ENCODE results near the gene DCAF8. TPM values are rescaled to one million over a fixed set of nuclear protein-coding genes. Genes with fewer than 3 reads are reported as not detected.

DCAF8 gene
- total RNA-seq, 2 donors from 2014 or later = 185 to 238 TPM

GRCh38 chr1:160194737-160195059 is 67.7 kb downstream of the DCAF8 start:
- WGBS, 2 experiments (ENCODE audit: insufficient coverage in 1 of 2, insufficient read length in 1 of 2) = 94% methylated on average over 2 of the region's 2 CpGs; no CpG with 5 or more reads in 1 of the 2 experiments
- no peak for DNase-seq
- Mint-ChIP-seq H3K4me3 (no peak overlapping the region), H3K27ac (no peak overlapping the region), H3K36me3 (ENCODE audit: low read depth) (no peaks in the 10 kb centered on the region), H3K4me1 (peaks cover 11% of the 10 kb centered on the region), H3K9me3 (no peaks in the 10 kb centered on the region), H3K27me3 (ENCODE audit: insufficient read depth) (no peaks in the 10 kb centered on the region)
- H3K36me3 ChIP-seq (ENCODE audit: control insufficient read depth, insufficient read depth, low read length) = no peaks in the 10 kb centered on the region
- H3K9me3 ChIP-seq (ENCODE audit: control insufficient read depth, low read length) = no peaks in the 10 kb centered on the region
- TF ChIP-seq, protein P1, sequence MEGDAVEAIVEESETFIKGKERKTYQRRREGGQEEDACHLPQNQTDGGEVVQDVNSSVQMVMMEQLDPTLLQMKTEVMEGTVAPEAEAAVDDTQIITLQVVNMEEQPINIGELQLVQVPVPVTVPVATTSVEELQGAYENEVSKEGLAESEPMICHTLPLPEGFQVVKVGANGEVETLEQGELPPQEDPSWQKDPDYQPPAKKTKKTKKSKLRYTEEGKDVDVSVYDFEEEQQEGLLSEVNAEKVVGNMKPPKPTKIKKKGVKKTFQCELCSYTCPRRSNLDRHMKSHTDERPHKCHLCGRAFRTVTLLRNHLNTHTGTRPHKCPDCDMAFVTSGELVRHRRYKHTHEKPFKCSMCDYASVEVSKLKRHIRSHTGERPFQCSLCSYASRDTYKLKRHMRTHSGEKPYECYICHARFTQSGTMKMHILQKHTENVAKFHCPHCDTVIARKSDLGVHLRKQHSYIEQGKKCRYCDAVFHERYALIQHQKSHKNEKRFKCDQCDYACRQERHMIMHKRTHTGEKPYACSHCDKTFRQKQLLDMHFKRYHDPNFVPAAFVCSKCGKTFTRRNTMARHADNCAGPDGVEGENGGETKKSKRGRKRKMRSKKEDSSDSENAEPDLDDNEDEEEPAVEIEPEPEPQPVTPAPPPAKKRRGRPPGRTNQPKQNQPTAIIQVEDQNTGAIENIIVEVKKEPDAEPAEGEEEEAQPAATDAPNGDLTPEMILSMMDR (conservative IDR thresholded peaks at IDR 0.05) = no peak
- H3K9ac ChIP-seq (ENCODE audit: extremely low read depth, low read length, poor library complexity, severe bottlenecking) = no peak overlapping the region
- H3K4me3 ChIP-seq (ENCODE audit: low read length) = no peak overlapping the region
- H3K27ac ChIP-seq (ENCODE audit: low read depth, low read length) = no peak overlapping the region
- H3K4me1 ChIP-seq (ENCODE audit: control insufficient read depth, insufficient read depth, low read length) = no peaks in the 10 kb centered on the region
- H3K27me3 ChIP-seq (ENCODE audit: control insufficient read depth, insufficient read depth, low read length, poor library complexity, severe bottlenecking) = no peaks in the 10 kb centered on the region

DNA sequence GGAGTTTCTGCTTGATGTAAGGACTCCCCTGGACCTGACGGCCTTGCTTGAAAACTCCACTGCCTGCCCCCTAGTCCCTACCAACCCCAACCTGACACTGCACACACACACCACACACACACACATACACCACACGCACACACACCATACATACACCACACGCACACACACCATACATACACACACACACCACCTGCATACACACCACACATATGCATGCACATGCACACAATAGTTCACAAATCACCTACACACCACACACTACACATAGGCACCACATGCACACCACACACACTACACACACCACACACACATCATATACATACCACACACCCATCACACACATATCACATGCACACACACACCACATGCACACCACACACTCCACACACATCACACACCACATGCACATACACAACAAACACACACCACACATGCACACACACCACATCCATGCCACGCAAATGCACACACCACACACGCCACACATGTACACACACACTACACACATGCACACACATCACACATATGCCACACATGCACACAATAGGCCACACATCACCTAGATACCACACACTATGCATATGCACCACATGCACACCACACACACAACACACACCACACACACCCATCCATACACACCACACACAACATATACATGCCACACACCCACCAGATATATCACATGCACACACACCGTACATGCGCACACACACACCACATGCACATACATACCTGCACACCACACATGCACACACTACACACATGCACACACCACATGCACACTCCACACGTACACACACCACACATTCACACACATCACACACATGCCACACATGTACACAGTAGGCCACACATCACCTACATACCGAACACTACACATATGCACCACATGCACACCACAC is 68.3 kb downstream of the DCAF8 start:
- no peak overlapping the region for H3K4me3 ChIP-seq (ENCODE audit: low read length)
- no peaks in the 10 kb centered on the region for H3K4me1 ChIP-seq (ENCODE audit: control insufficient read depth, insufficient read depth, low read length)
- no peak overlapping the region for H3K27ac ChIP-seq (ENCODE audit: low read depth, low read length)
- Mint-ChIP-seq H3K4me3 (no peak overlapping the region), H3K9me3 (no peaks in the 10 kb centered on the region), H3K4me1 (peaks cover 11% of the 10 kb centered on the region), H3K27me3 (ENCODE audit: insufficient read depth) (no peaks in the 10 kb centered on the region), H3K27ac (no peak overlapping the region), H3K36me3 (ENCODE audit: low read depth) (no peaks in the 10 kb centered on the region)
- no peaks in the 10 kb centered on the region for H3K27me3 ChIP-seq (ENCODE audit: control insufficient read depth, insufficient read depth, low read length, poor library complexity, severe bottlenecking)
- WGBS, 2 experiments (ENCODE audit: insufficient coverage in 1 of 2, insufficient read length in 1 of 2) = 69 to 71% methylated on average over 5 to 9 of the region's 9 CpGs
- H3K9ac ChIP-seq (ENCODE audit: extremely low read depth, low read length, poor library complexity, severe bottlenecking) = no peak overlapping the region
- no peaks in the 10 kb centered on the region for H3K36me3 ChIP-seq (ENCODE audit: control insufficient read depth, insufficient read depth, low read length)
- TF ChIP-seq, protein P1 (conservative IDR thresholded peaks at IDR 0.05) = no peak
- no peak for DNase-seq
- H3K9me3 ChIP-seq (ENCODE audit: control insufficient read depth, low read length) = no peaks in the 10 kb centered on the region

DNA sequence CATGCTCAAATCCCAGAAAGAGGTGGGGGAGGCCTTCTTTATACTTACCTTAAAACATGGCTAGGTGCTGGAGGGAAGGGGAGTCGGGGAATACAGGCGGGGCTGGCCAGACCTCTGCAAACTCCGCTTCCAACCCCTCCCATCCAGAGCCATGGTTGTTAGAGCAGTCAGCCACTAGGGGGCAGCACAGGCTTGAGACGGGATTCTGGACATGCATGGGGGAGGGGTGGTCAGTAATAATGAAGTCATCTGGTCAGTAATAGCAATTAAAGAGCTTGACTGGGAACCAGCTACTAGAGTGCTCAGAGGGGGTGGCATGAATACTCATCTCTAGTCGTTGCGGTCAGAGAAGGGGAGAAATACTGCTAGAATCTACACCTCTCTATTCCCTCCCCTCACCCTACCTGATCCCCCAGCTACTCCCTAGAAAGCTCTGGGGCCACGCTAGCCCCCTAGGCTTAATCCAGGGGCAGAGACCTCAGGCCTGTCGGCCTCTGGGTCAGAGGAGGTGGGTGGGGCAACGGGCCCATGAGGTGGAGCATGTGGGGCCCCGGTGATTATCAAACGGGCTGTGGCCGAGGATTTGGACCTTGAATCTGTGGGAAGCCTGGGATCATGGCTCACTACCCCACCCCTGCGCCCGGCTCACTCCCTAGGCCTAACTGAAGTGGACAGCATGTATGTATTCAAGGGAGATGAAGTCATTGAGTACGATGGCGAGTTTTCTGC is 69.1 kb downstream of the DCAF8 start:
- Histone ChIP-seq H3K27me3 (ENCODE audit: control insufficient read depth, insufficient read depth, low read length, poor library complexity, severe bottlenecking) (no peaks in the 10 kb centered on the region), H3K27ac (ENCODE audit: low read depth, low read length) (peak overlapping the region; percentile 16), H3K36me3 (ENCODE audit: control insufficient read depth, insufficient read depth, low read length) (no peaks in the 10 kb centered on the region), H3K4me1 (ENCODE audit: control insufficient read depth, insufficient read depth, low read length) (no peaks in the 10 kb centered on the region), H3K9me3 (ENCODE audit: control insufficient read depth, low read length) (no peaks in the 10 kb centered on the region), H3K9ac (ENCODE audit: extremely low read depth, low read length, poor library complexity, severe bottlenecking) (no peak overlapping the region), H3K4me3 (ENCODE audit: low read length) (no peak overlapping the region)
- Mint-ChIP-seq H3K27me3 (ENCODE audit: insufficient read depth) (no peaks in the 10 kb centered on the region), H3K4me3 (no peak overlapping the region), H3K27ac (no peak overlapping the region), H3K36me3 (ENCODE audit: low read depth) (no peaks in the 10 kb centered on the region), H3K4me1 (peaks cover 7% of the 10 kb centered on the region), H3K9me3 (no peaks in the 10 kb centered on the region)
- 44 to 64% methylated on average over 6 to 16 of the region's 16 CpGs for WGBS, 2 experiments (ENCODE audit: insufficient coverage in 1 of 2, insufficient read length in 1 of 2)
- peak; percentile 97 for DNase-seq
- TF ChIP-seq, protein P1 (conservative IDR thresholded peaks at IDR 0.05) = peak; percentile 96
